Measurements from ENCODE around the gene UTP11.

Gene UTP11

DNA sequence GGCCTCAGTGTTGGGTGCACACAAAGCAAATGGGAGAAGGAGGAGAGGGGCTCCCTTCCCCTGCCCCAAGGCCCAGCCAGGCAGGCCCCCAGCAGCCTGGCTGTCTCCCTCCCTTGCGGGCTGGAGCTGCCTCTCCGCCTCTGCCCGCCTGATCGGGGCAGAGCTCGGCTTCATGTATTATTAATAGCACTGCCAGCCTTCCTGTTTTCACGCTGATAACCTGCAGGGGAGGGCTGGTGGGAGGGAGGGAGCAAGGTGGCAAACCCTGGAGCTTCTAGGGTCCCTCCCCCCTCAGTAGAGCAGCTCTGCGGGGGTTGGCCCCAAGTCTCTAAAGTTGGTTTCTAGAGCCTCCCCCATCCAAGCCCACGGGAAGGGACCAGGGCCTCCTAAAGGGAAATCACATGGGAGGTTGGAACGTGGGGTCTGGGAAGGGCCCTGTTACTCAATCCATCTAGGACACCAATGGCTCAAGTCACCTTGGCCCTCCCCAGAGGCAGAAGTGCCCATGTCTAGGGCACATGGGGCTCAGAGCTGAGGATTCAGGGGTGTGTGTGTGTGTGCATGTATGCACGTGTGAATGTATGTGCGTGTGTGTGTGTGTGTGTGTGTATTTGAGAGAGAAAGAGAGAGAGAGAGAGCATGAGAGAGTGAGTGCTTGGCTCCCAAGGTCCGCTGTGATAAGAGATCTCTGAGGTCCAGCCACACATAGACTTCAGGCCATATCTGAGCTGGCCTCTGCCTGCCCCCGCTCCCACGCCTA, 55.9 kb downstream of the UTP11 start:
- DNase-seq, result no peak

DNA sequence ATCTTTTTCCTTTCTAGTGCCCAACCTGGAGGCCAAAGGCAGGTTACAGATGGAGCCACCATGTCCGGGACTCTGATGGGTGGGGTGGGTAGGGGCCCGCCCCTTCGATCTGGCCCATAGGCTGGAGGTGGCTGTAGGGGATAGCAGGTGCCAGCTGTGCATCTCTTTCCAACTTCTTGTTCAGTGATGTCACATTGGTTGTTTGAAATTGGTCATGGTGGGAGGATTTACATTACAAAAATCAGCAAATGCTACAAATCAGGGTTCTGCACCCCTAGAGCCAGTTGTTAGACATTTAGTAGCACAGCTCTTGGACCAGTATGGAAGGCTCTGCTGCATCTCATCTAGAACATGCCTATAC, 56.4 kb downstream of the UTP11 start:
- no peak for DNase-seq

DNA sequence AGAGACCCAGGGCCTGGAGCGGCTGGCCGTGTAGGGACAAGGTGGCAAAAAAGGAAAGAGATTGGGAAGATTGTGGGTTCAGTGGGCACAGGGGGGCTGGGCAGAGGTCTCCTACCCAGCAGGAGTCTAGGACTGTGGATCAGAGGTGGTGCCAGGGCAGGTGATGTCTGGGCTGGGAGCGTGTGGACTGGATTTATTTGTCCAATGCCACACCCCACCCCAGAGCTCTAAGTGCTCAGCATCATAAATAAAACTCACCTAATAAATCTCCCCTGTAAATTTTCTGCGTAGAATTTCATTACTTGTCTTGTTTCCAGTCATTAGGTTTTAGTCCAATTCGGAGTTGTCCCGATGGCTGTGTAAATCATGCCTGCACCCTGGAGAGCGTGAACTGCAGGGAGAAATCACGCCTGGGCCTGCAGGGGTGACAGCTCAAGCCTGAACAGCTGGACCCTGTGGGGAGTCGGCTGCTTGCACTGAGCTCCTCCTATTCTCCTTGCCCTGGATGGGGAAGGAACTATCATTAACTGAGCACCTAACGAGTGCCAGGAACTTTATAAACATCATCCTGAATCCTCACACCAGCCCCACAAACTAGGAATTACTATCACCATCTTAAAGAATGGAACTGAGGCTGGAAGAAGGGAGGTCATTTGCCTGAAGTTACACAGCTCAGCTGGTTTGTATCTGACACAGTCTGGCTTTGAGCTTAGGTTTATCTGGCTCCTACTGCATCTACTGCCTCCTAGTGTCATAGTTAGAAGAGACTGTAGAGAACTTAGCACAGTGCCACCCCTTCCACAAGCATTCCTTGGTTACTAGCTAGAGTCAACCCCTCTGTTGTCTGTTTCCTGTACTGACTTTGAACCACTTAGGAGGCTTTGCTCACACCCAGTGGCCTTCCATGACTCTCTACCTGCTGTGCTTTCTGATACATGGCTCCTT, 59.0 kb downstream of the UTP11 start:
- no peak for DNase-seq

DNA sequence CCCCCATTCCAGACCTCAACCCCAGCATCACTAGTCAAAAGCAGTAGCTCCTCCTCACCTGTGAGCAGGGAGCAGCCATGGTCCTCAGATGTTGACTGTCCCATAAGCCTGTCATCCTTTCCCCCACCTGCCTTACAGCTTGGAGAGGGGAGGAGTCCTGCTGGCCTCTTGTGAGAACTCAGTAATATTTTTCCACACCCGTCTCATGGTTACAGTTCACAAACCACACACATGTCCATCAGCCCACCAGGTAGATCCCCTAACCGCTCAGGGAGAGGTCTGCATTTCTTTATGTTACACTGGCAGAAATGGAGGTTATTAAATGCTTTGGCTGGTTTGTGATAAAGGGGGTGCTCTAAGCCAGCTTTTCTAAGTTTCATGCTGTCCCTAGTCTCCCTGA, 60.3 kb downstream of the UTP11 start:
- no peak for DNase-seq

DNA sequence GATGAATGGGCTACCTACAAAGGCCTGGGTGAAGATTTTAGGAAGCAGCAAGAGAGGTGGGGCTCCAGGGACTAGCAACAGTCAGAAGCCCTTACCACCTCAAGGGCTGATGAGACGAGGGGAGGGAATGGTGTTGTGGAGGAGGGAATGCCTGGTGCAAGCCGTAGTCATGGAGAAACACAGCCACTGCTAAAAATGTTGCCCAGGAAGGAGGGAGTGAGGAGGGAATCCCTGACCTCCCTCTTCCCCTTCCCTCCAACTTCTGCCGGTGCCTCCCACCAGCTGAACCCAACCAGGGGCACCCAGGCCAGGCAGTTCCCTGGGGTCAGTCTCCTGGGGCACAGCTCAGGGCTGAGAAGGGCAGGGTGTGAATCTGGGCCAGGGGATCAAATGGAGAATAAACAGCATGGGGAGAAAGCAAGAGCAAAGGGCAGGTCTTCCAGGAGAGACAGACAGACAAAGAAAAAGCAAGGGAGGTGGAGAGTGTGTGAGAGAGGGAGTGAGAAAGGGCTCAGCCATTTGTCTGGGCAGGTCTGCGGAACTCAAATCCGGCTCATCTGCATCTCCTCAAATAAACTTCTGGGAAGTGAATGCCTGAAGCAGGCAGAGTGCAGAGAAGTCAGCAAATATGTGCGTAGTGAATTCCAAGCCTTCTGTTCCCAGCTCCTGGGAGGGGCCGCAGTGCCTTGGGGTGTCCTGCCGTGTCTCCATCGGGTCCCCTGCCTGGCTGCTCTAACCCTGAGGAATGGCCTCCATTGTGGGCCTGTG, 61.2 kb downstream of the UTP11 start:
- DNase-seq, result no peak

DNA sequence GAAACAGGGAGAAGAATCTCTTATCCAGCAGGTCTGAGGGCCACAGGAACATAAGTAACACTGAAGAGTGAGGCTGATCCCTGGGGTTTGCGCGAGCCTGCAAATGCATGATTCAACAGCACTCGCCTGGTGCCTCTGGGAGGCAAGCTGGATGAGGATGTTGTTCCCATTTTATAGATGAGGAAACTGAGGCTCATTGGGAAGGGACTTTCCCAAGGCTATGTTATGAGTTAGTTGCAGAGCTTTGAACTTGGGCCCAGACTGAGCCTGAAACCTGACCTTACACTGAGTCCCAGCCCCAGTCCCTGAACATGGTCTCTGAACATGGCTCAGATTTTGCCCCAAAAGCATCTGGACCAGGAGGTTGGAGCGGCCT, 61.8 kb downstream of the UTP11 start:
- no peak for DNase-seq
